ENCODE results near the gene SOX8. TPM values are rescaled to one million over a fixed set of nuclear protein-coding genes. Genes with fewer than 3 reads are reported as not detected.

SOX8 gene
- total RNA-seq, 4 donors from 2014 or later, result 0.15 to 0.78 (median 0.27) TPM; not detected in 1

DNA sequence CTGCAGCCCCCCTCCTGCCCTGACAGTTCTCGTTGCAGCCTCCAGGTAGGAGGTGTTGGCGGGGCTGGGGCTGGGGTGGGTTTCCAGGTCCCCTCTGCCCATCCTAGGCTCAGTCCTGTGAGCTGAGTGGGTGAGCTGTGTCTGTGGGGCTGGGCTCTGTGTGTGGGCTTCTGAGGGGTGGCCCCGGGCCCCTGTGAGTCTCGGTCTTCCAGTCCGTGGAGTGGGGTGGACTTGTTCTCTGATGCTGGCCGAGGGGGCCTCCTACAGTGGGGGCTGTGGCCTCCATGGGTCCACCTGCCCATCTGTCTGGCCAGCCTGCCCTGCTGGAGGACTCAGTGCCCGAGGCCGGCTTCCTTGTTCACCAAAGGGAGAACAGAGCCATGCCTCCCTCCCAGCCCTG, 32.7 kb downstream of the SOX8 start:
- 87 to 95% methylated on average over 2 to 3 of the region's 8 CpGs for WGBS, 2 donors
- no peak overlapping the region for H3K27ac ChIP-seq

DNA sequence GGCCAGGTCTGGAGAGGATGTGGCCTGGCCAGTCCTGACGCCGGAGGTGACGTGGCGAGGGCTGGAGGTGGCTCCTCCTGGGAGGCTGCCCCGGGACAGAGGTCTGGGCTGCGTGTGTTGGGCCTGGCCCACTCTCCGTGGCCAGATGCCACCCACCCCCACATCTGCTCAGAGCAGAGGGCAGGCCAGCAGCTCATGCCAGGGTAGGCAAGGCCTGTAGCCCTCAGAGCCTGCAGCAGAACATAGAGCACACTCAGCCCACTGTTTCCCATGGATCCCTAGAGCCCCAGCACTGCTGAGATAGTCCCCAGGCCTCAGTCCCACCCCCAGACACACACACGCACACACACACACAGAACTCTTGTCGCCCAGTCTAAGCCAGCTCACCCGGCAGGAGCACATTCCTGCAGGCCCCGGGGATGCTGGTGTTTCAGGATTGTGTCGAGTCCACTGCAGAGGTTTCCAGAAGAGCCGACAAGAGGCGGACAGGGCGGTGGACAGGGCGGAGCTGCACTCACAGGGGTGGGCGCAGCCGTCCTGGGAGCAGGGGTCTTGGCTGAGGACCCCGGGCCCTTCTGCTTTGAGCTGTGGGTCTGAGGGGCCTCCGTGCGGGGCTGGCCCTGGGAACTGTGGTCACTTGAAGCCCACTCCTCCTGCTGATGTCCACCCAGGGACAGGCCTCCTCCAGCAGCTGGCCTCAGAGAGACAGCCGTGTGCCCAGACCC, 33.4 kb downstream of the SOX8 start:
- no peaks in the 10 kb centered on the region for H3K27me3 ChIP-seq
- no peaks in the 10 kb centered on the region for H3K36me3 ChIP-seq
- intact Hi-C loops (cut with DNase I), result no loop called here
- DNase-seq, result no peak
- no peak overlapping the region for H3K4me3 ChIP-seq (replicated peaks in 1 of 3)
- peaks cover 0 to 10% of the 10 kb centered on the region in 2 donors for H3K4me1 ChIP-seq
- no peaks in the 10 kb centered on the region for H3K9me3 ChIP-seq
- WGBS, 2 donors, result 74 to 75% methylated on average over 8 to 12 of the region's 22 CpGs
- no peak for TF ChIP-seq POLR2A (IDR thresholded peaks at IDR 0.05)
- TF ChIP-seq, protein P1, sequence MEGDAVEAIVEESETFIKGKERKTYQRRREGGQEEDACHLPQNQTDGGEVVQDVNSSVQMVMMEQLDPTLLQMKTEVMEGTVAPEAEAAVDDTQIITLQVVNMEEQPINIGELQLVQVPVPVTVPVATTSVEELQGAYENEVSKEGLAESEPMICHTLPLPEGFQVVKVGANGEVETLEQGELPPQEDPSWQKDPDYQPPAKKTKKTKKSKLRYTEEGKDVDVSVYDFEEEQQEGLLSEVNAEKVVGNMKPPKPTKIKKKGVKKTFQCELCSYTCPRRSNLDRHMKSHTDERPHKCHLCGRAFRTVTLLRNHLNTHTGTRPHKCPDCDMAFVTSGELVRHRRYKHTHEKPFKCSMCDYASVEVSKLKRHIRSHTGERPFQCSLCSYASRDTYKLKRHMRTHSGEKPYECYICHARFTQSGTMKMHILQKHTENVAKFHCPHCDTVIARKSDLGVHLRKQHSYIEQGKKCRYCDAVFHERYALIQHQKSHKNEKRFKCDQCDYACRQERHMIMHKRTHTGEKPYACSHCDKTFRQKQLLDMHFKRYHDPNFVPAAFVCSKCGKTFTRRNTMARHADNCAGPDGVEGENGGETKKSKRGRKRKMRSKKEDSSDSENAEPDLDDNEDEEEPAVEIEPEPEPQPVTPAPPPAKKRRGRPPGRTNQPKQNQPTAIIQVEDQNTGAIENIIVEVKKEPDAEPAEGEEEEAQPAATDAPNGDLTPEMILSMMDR (IDR thresholded peaks at IDR 0.05), result no peak
- no peak overlapping the region for H3K27ac ChIP-seq

More for the DNA sequence above, 32.7 kb downstream of the SOX8 start:
- H3K9me3 ChIP-seq, result no peaks in the 10 kb centered on the region
- no peak for DNase-seq
- no peak overlapping the region for H3K4me3 ChIP-seq (replicated peaks in 1 of 3)
- intact Hi-C loops (cut with DNase I), result no loop called here
- no peak for TF ChIP-seq POLR2A (IDR thresholded peaks at IDR 0.05)
- TF ChIP-seq, protein P1 (IDR thresholded peaks at IDR 0.05), result no peak
- no peaks in the 10 kb centered on the region for H3K27me3 ChIP-seq
- peaks cover 0 to 4% of the 10 kb centered on the region in 2 donors for H3K4me1 ChIP-seq
- no peaks in the 10 kb centered on the region for H3K36me3 ChIP-seq

DNA sequence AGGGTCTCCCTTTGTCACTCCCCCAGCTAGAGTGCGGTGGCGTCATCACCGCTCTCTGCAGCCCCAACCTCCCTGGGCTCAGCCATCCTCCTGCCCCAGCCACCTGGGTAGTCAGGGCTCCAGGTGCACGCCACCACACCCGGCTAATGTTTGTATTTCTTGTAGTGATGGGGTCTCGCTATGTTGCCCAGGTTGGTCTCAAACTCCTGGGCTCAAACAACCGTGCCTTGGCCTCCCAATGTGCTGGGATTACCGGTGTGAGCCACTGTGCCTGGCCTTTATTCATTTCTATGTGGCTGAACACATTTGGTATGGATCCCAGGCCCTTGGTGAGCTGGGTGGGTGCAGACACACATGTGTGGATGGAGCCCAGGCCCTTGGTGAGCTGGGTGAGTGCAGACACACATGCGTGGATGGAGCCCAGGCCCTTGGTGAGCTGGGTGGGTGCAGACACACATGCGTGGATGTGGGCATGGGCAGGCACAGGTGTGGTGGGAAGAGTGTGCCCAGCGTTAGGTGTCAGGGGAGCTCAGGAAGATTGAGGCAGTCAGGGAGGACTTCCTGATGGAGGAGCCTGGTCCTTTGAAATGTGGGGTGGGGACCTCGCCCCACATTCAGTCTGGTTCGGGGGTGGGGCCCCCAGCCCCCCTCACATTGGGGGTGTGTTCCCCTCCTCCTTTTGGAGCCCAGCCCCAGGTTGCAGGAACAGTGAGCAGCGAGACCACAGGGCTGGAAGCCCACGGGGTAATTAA, 37.1 kb downstream of the SOX8 start:
- peaks cover 0 to 11% of the 10 kb centered on the region in 2 donors for H3K4me1 ChIP-seq
- no peak overlapping the region for H3K27ac ChIP-seq
- H3K9me3 ChIP-seq, result no peaks in the 10 kb centered on the region
- H3K27me3 ChIP-seq, result no peaks in the 10 kb centered on the region
- TF ChIP-seq, protein P1 (IDR thresholded peaks at IDR 0.05), result no peak
- TF ChIP-seq POLR2A (IDR thresholded peaks at IDR 0.05), result no peak
- no peak for DNase-seq
- H3K4me3 ChIP-seq (replicated peaks in 1 of 3), result no peak overlapping the region
- H3K36me3 ChIP-seq, result no peaks in the 10 kb centered on the region
- 79 to 80% methylated on average over 14 to 15 of the region's 15 CpGs for WGBS, 2 donors
- intact Hi-C loops (cut with DNase I), result no loop called here

DNA sequence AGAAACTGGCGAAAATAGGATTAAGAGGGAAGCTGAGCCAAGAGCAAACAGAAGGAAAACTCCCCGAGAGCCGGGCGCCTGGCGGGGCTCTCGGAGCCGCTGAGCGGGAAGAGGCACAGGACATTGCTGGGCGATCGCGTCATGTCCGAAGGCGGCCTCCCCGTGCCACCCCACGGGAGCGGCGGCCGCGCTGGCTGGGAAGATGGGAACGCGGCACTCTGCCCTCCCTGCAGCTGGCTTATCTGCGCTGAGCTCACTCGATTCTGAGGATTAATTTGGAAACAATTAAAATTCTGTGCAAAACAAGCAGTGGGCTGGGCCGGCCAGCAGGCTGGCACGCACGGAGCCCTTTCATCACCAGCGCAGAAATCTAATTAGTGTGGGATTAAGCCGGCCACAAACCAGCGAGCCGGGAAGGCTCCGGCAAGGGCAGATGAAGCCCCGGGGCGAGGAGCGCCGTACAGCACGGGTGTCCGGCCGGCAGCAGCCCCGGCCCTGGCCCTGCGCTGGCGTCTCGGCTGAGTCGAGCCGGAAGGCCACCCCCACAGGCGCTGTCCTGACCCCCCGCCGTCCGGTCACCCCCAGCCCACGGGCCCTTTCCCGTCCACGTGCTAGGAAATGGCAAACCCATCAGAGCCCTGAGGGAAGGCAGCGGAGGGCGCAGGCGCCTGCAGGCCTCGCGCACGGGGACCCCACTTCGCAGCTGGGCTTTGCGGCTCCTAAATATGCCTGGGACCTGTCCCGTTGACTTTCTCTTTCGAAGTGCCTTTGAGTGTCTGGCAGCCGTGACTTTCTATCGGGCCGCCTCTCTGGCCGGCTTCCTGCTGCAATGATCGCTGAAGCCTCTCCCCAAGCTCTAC, 37.9 kb downstream of the SOX8 start:
- DNase-seq, result peak; percentile 36 to 38

More for the DNA sequence above, 37.9 kb downstream of the SOX8 start:
- no peaks in the 10 kb centered on the region for H3K27me3 ChIP-seq
- peaks cover 0 to 11% of the 10 kb centered on the region in 2 donors for H3K4me1 ChIP-seq
- no peaks in the 10 kb centered on the region for H3K9me3 ChIP-seq
- peak overlapping the region in 1 of 3 donors; percentile 18 for H3K4me3 ChIP-seq (replicated peaks in 1 of 3)
- 14 to 17% methylated on average over 31 to 43 of the region's 66 CpGs for WGBS, 2 donors
- no peak for TF ChIP-seq POLR2A (IDR thresholded peaks at IDR 0.05)
- TF ChIP-seq, protein P1 (IDR thresholded peaks at IDR 0.05), result no peak
- intact Hi-C loops (cut with DNase I), result no loop called here
- no peaks in the 10 kb centered on the region for H3K36me3 ChIP-seq
- H3K27ac ChIP-seq, result no peak overlapping the region
